Measurements from ENCODE around the gene CCDC8.
"Not testable (repeated sequence)": the region's sequence is repeated elsewhere in the genome, so short reads cannot be mapped to it uniquely, and the experiment has no call there.

CCDC8 gene, protein sequence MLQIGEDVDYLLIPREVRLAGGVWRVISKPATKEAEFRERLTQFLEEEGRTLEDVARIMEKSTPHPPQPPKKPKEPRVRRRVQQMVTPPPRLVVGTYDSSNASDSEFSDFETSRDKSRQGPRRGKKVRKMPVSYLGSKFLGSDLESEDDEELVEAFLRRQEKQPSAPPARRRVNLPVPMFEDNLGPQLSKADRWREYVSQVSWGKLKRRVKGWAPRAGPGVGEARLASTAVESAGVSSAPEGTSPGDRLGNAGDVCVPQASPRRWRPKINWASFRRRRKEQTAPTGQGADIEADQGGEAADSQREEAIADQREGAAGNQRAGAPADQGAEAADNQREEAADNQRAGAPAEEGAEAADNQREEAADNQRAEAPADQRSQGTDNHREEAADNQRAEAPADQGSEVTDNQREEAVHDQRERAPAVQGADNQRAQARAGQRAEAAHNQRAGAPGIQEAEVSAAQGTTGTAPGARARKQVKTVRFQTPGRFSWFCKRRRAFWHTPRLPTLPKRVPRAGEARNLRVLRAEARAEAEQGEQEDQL

DNA sequence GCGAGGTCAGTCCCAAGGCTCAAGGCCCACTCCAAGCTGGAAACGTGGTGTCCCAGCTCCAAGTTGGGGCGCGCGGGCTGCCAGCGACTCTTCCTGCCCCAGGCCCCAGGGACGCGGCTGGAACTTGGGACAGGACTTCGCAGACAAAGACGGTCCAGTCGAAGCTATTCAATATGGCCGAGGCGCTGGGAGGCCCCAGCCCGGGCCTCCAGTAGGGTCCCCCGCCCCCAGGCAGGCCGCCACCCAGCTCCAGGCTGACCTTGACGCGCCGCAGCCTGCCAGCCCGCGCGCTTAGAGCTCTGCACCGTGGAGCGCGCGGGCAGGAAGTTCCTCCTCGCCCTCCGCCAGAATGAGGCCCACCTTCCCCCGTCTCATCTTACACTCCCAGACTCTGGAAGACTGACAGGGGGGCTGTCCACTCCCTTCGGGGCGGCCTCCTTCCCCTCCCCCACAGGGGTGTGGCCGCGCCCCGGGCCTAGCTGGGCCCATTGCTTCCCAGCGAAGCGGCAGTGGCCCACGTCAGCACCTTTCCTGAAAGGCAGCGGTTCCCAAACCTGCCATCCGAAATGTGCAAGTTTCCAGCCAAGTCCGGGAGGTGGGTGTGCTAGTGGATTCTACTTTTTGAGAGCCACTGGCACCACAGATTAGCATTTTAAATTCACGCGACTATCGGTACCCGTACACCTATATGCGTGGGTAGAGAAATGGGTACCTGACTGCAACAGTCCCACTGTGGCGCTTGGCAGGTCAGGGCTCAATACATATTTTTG, at the start of gene CCDC8:
Gene CCDC8 (minus strand): TSS at position 303 of the 770 bp plus-strand sequence. CDS start 754 bp downstream, outside the sequence.
- no peak for DNase-seq

DNA sequence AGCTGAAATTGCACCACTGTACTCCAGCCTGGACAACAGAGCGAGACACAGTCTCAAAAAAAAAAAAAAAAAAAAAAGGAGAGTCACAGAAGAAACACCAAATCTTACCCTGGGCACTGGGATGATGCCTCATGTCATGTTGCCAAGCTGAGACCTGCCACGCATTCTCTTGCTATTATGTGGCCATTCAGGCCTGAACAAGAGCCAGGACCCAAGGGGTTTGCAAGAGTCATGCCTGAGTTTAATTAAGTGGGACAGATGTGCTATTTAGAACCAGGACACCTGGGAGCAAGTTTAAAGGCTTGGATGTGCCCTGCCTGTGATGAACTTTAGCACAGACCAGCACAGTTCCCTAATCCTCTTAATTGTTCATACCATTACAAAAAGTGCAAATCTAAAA, 48.2 kb upstream of the CCDC8 start:
- no peak for DNase-seq

DNA sequence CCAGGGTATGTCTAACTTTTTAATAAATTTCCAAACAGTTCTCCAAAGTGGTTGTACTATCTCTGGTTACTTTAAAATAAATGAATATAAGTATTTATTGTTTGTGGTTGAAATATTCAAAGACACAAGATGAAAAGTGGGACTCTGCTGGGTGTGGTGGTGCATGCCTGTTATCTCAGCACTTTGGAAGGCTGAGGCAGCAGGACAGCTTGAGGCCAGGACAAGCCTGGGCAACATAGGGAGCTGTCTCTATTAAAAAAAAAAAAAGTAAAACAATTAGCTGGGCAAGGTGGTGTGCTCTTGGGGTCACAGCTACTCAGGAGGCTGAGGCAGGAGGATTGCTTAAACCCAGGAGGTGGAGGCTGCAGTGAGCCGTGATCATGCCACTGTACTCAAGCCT, 47.6 kb upstream of the CCDC8 start:
- no peak for DNase-seq

DNA sequence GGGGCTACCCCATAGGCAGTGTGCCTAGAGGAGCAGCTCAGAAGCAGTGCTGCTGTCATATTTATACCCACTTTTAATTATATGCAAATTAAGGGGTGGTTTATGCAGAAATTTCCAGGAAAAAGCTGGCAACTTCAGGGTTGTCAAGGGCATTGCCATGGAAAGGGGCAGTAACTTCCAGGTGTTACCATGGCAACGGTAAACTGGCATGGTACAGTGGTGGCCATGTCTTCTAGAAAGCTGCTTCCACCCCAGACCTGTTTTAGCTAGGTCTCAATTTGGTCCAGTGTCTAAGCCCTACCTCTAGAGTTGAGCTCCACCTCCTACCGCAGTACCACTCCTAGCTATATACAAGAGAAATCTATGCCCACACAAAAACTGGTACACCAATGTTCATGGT, 46.7 kb upstream of the CCDC8 start:
- DNase-seq = no peak

DNA sequence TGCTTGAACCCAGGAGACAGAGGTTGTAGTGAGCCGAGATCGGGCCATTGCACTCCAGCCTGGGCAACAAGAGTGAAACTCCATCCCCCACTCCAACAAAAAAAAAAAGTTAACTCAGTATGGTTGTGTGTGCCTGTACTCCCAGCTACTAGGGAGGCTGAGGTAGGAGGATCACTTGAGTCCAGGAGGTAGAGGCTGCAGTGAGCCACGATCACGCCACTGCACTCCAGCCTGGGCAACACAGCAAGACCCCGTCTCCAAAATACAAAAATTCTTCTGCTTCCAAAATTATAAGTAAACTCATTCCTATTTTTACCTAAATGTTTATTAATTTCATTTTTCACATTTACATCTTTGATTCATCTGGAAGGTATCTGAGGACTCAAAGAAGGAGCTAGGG, 43.6 kb upstream of the CCDC8 start:
- no peak for DNase-seq

DNA sequence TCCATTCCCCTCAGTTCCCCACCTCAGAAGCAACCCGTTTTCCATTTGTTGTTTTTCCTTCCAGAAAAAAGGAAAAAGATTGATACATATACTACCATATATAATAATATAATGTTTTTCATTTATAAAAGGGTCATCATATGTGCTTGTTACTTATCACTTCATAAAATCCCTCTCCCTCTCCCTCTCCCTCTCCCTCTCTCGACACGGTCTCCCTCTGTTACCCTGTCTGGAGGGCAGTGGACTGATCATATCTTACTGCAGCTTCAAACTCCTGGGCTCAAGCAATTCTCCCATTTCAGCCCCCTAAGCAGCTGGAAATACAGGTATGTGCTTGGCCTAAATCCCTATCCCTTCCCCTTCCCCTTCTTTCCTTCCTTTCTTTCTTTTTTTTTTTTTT, 40.9 kb upstream of the CCDC8 start:
- DNase-seq = no peak

DNA sequence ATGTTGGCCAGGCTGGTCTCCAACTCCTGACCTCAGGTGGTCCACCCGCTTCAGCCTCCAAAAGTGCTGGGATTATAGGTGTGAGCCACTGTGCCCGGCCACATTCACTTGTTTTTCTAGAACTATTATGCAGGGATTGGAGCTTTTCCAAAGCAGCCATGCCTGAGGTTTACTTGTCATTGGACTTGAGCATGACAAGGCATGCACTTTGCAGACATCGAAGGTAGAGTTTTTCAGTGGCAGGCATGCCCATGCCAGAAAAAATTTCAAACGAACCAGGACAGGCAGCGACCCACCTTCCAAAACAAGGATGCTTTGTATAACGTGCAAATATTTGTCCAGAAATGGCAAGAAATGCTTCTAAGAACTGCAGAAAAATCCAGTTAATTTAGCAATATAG, 40.3 kb upstream of the CCDC8 start:
- DNase-seq = no peak

DNA sequence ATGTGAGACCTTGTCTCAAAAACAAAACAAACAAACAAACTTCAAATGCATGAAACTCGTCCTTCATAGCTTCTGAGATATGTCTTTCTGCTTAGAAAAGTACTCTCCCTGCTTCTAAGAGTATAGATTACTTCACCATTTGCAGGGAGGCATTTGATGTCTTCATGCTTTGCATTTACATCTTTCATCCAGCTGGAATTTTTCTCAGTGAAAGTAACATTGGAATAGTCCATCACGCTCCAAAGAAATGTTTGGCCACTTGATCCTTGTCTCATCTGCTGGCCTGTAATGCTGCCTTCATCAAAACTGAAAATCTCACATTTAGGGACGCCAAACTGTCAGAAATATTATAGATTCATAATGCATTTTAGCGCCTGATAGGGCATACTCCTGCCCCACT, 38.8 kb upstream of the CCDC8 start:
- DNase-seq = no peak

DNA sequence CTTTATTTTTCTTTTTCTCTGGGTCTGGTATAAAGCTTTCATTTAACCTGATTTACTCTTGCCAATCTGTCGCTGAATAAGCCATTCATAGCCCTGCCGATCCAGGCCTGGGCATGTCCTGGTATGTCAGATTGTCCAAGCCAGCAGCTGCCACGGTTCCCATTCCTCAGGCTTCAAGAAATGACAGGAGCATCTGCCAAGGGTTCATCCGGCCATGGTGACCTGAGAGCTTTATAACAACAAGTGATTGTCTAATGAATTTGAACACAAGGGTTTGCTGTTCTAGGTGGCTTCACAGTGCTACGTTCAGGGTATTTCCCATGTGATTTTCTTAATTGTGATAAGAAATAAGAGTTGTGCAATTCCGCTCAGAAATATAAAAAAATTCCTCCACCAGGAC, 38.0 kb upstream of the CCDC8 start:
- no peak for DNase-seq

DNA sequence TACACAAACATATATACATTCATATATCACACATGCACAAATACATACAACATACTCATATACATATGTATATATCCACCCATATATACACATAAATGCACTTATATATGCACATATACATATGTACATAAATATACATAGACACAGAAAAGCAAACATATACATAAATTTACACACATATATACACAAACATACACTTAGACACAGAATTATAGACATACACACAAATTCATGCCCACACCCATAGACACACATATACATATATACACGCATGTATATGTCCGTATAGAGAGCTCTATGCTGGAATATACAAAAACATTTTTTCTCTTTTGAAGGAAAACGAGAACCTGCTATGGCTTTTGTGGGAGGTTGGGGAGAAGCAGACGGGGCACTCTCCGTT, 37.4 kb upstream of the CCDC8 start:
- no peak for DNase-seq

DNA sequence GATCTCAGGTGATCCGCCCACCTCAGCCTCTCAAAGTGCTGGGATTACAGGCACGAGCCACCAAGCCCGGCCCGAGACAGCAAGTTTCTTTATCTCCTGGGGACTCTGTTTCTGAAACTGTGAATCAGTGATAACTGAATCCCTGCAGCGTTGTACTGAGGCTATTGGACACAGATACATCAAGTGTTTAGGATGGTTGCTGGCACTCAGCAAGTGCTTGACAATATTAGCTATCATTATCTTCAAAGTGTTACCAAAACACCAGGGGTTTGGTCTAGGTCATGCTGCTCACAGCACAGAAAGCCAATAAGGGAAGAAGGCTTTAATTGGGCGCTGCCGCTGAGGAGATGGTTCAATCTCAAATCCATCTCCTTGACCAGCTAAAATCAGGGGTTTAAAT, 35.9 kb upstream of the CCDC8 start:
- DNase-seq = no peak

DNA sequence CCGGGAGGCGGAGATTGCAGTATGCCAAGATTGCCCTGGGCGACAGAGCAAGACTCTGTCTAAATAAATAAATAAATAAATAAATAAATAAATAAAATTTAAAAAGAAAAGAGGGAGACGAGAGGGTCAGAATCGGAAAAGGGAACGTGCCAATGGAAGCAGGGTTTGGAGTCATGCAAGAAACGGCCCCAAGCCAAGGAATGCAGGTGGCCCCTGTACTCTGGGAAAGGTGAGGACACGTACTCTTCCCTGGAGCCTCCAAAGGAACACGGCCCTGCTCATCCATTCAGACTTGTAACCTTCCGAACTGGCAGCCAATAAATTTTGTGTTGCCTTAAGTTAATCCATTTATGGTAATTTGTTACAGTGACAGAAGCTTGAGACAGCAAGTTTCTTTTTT, 35.2 kb upstream of the CCDC8 start:
- no peak for DNase-seq

DNA sequence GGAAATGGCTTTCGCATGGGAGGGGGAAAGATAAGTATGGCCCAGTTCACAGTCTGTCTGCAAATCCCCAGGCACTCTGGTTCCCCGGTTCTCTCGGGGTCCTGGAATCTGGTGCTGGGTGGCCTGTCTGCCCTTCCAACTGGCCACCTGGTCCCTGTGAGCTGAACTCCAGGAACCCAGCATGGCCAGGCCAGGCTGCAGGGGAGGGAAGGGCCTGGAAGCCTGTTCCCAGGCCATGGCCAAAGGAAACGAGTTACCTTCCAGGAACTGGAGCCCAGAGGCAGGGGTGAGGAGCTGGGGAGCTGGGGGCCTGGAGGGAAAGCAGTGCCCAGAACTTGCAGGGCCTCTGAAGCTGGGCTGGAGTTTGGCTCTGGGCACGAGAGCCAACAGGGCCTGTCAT, 34.5 kb upstream of the CCDC8 start:
- DNase-seq = no peak

DNA sequence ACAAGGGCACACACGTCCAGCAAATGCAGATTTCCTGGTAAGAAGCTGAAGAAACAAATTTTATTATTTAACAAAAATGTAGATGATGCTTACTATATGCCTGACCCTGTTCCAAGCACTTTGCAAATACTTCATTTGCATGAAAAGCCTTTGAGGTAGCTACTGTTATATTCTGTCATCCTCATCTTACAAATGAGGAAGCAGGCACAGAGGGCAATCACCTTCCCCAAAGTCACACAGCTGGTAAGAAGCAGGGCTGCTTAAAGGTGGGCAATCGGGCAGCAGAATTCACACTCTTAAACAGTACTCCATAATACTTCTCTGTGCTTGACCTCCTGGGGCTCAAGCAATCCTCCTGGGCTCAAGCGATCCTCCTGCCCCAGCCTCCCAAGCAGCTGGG, 33.6 kb upstream of the CCDC8 start:
- no peak for DNase-seq

DNA sequence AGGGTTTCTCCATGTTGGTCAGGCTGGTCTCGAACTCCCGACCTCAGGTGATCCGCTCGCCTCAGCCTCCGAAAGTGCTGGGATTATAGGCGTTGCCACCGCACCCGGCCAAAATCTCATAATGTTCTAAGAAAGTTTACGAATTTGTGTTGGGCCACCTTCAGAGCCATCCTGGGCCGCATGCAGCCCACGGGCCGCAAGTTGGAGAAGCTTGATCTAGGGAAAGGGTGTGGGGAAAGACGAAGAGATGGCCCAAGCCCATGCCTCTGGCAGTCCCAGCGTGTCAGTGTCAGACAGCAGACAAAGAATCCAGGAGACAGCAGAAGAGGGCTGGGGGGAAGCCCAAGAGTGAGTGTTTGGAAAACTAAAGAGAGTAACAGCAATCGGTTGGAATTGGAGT, 32.7 kb upstream of the CCDC8 start:
- no peak for DNase-seq

DNA sequence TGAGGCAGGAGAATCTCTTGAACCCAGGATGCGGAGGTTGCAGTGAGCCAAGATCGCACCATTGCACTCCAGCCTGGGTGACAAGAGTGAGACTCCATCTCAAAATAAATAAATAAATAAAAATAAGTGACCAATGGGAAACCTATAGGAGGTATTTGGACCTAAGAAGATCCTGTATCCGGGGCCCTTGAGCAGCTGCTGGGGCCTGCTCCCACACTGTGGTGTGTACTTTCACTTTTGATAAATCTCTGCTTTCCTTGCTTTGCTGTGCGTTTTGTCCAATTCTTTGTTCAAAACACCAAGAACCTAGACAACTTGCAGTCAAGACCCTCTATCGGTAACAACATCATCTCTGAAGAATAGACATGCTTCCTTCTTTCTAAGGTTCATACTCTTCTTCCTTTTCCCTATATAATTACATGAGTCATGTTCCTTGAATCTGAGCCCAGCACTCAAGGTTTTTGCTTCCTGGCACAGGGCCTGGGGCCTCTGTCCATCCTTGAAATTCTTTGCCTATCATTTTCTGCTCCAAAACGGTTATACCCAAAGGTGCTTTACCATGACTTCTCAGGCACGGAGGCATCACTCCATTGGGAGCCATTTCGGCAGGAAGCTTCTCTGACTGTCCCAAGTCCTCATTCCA, 29.6 kb upstream of the CCDC8 start:
- DNase-seq = no peak

DNA sequence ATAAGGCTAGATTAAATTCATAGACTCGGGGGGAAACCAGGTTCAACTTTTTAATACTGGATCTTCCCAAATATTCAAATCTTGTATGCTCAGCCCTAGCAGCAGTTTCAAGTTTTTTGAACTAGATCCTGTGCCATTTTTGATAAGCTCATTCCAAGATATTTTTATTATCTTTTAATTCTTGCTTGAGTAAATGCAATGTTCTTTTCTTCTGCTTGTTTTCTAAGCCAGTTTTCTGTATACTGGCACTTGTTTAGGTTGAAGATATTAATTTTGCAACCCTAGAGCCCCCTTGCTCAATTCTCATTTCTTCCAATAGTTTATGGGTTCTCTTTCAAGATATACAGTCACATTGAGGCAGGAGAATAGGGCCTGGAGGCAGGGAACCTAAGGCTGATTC, 28.5 kb upstream of the CCDC8 start:
- DNase-seq = no peak

DNA sequence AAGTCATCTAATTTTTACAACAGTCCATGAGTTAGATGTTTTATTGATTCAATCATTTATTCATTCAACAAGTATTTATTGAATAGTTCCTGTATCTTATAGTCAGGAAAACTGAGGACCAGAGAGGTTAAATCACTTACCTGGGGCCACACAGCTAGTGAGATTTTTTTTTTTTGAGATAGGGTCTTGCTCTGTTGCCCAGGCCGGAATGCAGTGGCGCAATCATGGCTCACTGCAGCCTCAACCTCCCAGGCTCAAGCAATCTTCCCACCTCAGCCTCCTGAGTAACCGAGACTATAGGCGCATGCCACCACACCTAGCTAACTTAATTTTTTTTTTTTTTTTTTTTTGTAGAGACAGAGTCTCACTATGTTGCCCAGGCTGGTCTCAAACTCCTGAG, 22.3 kb upstream of the CCDC8 start:
- DNase-seq = not testable (repeated sequence)

DNA sequence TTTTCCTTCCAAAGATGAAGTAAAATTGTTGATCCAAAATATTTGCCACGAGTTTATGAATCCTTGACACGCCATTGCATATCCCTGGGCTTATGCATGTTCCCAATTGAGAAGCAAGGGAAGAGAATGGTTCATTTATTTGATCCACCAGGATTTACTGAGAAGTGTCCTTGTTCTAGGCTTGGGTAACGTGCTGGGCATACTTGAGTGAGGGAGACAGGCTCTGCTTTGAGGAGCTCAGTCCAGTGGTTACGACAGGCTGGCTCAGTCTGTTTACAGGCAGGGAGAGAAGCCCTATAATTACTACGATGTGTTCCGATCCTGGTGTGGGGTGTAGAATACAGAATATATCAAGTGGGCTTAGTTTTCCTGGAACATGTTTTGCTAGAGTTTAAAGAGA, 21.6 kb upstream of the CCDC8 start:
- no peak for DNase-seq

DNA sequence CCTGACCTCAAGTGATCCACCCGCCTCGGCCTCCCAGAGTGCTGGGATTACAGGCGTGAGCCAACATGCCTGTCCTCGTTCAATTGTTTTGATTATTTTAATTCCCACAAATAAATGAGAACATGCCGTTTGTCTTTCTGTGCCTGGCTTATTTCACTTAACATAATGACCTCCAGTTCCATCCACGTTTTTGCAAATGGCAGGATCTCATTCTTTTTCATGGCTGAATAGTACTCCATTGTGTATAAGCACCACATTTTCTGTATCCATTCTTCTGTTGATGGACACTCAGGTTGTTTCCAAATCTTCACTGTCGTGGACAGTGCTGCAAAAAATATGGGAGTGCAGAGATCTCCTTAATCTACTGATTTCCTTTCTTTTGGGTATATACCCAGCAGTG, 20.1 kb upstream of the CCDC8 start:
- DNase-seq = not testable (repeated sequence)

DNA sequence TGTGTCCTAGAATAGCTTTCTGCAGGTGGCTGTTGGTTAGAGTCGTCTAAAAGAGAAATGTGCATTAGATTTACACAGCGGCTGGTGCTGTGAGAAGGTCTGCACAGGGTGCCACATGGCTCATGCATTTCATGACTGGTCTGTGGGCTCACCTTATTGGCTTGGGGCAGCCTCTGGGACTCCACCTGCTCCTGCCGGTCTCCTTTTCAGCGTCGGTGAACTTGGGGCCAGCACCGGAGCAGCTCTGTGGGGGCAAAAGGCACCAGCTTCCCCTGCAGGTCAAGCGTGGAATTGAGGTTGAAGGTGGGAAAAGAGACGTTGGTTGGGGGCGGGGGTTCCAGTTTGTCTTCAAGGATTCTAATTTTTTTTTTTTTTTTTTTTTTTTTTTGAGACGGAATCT, 18.5 kb upstream of the CCDC8 start:
- no peak for DNase-seq

DNA sequence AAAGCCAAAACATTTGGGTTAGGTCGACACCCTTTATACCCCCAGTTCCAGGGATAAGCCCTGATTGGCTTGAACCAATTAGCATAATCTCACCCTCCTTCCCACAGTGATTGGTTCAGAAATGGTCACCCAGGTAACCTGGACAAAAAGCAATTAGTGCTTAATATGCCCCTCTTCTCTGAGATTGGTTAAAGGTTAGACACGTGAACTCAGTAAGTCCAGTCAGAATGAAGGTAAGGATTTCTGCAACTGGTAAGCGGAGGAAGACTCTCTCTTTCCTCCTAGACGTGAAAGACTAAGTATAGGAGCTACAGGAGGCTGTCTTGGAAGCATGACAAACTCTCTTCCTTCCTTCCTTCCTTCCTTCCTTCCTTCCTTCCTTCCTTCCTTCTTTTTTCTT, 16.6 kb upstream of the CCDC8 start:
- no peak for DNase-seq

DNA sequence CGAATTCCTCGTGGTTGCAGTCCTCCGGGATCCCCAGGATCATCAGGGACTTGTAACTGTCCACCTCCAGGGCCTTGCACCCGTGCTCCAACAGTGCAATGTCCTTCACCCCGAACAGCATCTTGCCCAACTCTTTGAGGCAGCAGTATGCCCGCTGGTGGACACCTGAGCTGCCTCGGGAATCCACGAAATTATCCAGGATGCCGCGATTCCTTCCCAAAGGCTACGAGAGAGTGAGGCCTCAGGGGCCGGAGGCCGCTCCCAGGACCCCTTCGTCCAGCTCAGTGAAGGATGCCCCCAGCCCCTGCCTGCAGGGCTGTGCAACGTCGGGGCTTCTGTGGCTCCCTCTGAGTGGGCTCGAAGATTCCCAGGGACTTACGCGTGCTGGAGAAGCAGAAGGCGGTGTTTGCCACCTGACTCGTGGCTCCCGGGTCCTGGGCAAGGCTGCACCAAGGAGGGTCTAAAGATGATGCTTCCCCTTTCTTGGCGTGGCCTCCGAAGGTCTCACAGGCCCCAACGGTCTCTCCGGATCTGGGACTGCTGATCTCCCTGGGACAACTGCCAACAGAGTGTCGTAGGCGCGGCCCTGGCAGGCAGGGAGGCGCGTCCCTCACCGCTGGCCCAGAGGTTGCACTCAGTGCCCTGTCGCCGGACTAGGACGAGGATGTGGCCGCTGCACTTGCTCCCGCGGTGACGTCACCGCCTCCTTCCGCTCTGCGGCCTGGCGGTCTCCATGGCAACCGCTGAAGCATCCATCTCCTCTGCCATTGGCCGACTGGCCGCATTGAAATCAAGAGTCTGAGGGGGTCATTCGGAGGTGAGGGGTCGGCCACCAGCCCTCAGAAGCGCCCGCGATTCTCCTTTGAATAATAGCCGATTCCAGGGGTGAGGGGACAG, 15.1 kb upstream of the CCDC8 start, which contains the start of gene PNMA8C:
Gene PNMA8C (minus strand): TSS at position 698 of the 897 bp plus-strand sequence. CDS start 577 bp downstream, at position 121.
- peak; percentile 72 for DNase-seq
